Stimulated activated CD4-positive, alpha-beta T cell treated with anti-CD3 and anti-CD28 coated beads, Interleukin-4, amount 100 ng/mL, for 1 hour (primary cell): ENCODE data around the gene MAN1C1.

ENCODE experiments used
- DNase-seq: peaks from one replicate; pipeline ENCODE4 v3.0.0-alpha.2; 2020

The MAN1C1 gene

GRCh38 chr1:25808481-25809244, 192.1 kb downstream of the MAN1C1 start:
- DNase-seq = no peak

- no peak for DNase-seq
Observed at GRCh38 chr1:25809283-25809926, 192.8 kb downstream of the MAN1C1 start.

- DNase-seq = no peak
Observed at GRCh38 chr1:25809929-25810328, 193.3 kb downstream of the MAN1C1 start.

- peak; percentile 83 for DNase-seq
Observed at GRCh38 chr1:25810341-25811299, 194.0 kb downstream of the MAN1C1 start.

GRCh38 chr1:25811384-25812082, 194.9 kb downstream of the MAN1C1 start:
- no peak for DNase-seq

GRCh38 chr1:25813071-25813733, 196.6 kb downstream of the MAN1C1 start:
- no peak for DNase-seq

GRCh38 chr1:25813734-25814471, 197.3 kb downstream of the MAN1C1 start:
- DNase-seq = no peak

- DNase-seq = no peak
Observed at GRCh38 chr1:25814549-25815087, 198.0 kb downstream of the MAN1C1 start.

GRCh38 chr1:25815208-25816111, 198.9 kb downstream of the MAN1C1 start:
- DNase-seq = no peak

GRCh38 chr1:25816112-25816718, 199.6 kb downstream of the MAN1C1 start:
- no peak for DNase-seq

GRCh38 chr1:25817840-25818501, 201.4 kb downstream of the MAN1C1 start:
- no peak for DNase-seq

GRCh38 chr1:25818569-25818968, 202.0 kb downstream of the MAN1C1 start:
- no peak for DNase-seq

- peak; percentile 94 for DNase-seq
Observed at GRCh38 chr1:25819491-25820246, 203.1 kb downstream of the MAN1C1 start, which contains the start of gene MTFR1L. MTFR1L (plus strand) TSS chr1:25819954; CDS start chr1:25823105, 3,151 bp downstream.

GRCh38 chr1:25820247-25821111, 203.9 kb downstream of the MAN1C1 start:
- DNase-seq = peak; percentile 65

- no peak for DNase-seq
Observed at GRCh38 chr1:25821112-25821476, 204.5 kb downstream of the MAN1C1 start.

- DNase-seq = no peak
Observed at GRCh38 chr1:25821630-25822091, 205.1 kb downstream of the MAN1C1 start.

- DNase-seq = no peak
Observed at GRCh38 chr1:25825605-25826004, 209.0 kb downstream of the MAN1C1 start.
